ENCODE measurements around the gene MTURN. TPM values are rescaled to one million over a fixed set of nuclear protein-coding genes. Genes with fewer than 3 reads are reported as not detected.

MTURN gene
- total RNA-seq, 8 experiments from 2014 or later = 18.1 to 121 (median 40.8) TPM

DNA sequence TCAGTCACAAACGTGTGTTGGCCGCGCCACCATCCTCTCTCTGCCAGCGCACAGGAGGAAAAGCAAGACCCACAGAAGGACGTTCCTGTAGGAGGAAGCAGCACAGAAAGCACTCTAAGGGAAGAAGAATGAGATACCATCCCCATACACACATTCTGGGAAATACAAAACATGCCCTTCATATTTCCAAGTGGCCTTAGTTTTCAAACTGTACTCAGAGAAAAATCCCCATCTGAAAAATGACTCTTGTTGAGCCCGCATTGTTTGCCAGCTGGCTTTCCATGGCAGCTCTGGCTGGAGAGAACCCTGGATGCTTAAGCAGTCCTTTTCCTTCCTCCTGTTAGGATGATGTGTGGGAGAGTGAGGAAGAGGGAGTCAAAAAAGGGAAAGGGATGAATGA lies 33.1 kb downstream of the MTURN start:
- peaks cover 31 to 38% of the 10 kb centered on the region in 2 donors for H3K4me1 ChIP-seq (replicated peaks in 1 of 2)
- no peak for ATAC-seq (replicated peaks in 6 of 8)
- H3K4me3 ChIP-seq = no peak overlapping the region
- no peak overlapping the region for H3K27ac ChIP-seq
- in situ Hi-C loops (cut with MboI; ENCODE audit: low pct_unique_long_range_greater_than_20kb in 2 of 9, low sequenced_read_pairs in 9 of 9, unreplicated experiment in 9 of 9) = loop anchor here in 3 of 9 experiments (10.0 to 25.0 kb wide), 3 partner anchors 244 to 394 kb away; no protein-coding TSS in a partner anchor
- 88 to 100% (median 94%) methylated on average over 1 to 6 of the region's 6 CpGs; no CpG with 5 or more reads in 4 of the 10 experiments for WGBS, 10 experiments

DNA sequence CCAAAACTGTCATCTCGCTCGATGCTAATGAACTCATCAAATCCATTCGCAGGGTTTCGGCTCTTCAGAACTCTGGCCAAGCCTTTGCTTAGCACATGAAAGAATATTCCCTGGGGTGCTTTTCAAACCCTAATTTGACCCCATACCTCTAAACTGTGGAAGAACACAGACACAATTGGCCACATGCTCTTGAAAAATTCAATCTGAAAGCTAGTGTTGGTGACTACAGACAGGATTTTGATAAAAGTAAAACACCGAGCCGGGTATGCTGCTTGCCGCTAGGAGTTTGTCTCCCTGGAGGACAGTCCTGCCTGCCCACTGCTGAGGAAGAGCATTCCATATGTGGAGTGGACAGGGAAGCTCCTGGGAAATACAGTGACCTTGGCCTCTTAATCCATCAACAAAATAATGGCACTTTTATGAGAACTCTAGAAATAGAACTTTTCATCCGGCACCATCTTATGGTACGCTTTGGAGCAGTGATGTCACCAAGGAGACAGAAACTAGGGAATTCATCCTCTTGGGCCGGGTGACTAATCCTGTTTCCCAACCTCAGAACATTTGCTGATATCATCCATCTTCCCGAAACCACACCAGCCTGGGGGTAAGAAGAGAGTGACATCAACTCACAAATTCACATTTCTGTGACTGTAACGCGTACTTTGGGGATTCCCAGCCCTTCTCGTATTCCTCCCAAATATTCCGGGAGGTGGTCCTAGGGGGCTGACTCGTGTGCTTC lies 34.2 kb downstream of the MTURN start:
- Histone ChIP-seq H3K4me1 (replicated peaks in 1 of 2) (peaks cover 20 to 27% of the 10 kb centered on the region in 2 donors), H3K27ac (no peak overlapping the region), H3K4me3 (no peak overlapping the region)
- WGBS, 10 experiments = 17 to 65% (median 34%) methylated on average over 3 to 14 of the region's 16 CpGs
- peak in 7 of 8 experiments; percentile 46 to 86 (median 71) for ATAC-seq (replicated peaks in 6 of 8)
- in situ Hi-C loops (cut with MboI; ENCODE audit: low pct_unique_long_range_greater_than_20kb in 2 of 9, low sequenced_read_pairs in 9 of 9, unreplicated experiment in 9 of 9) = loop anchor here in 3 of 9 experiments (10.0 to 25.0 kb wide), 3 partner anchors 243 to 393 kb away; no protein-coding TSS in a partner anchor

DNA sequence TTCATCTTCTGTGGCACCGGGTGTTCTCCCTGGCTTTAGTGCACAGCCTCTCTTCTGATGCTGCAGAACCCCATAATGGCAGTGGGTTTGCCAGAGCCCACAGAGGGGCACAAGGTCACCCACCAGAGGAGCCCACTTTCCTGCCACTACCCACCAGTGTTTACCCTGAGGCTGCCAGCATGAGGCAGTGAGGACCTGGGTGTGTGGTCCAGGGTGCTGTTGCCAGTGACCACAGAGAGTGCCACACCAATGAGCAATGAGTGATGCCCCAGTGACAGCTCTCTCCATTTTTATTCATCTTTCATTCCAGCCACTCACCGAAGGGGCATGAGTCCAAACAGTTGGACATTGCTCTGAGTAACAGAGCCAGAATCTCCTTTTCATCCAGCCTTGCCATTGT lies 34.8 kb downstream of the MTURN start:
- in situ Hi-C loops (cut with MboI; ENCODE audit: low pct_unique_long_range_greater_than_20kb in 2 of 9, low sequenced_read_pairs in 9 of 9, unreplicated experiment in 9 of 9) = loop anchor here in 3 of 9 experiments (10.0 to 25.0 kb wide), 3 partner anchors 243 to 393 kb away; no protein-coding TSS in a partner anchor
- Histone ChIP-seq H3K4me3 (no peak overlapping the region), H3K4me1 (replicated peaks in 1 of 2) (peaks cover 19 to 23% of the 10 kb centered on the region in 2 donors), H3K27ac (no peak overlapping the region)
- peak in 2 of 8 experiments; percentile 0 to 4 for ATAC-seq (replicated peaks in 6 of 8)
- WGBS, 10 experiments = 21 to 50% (median 38%) methylated on average over 1 to 2 of the region's 2 CpGs; no CpG with 5 or more reads in 6 of the 10 experiments

DNA sequence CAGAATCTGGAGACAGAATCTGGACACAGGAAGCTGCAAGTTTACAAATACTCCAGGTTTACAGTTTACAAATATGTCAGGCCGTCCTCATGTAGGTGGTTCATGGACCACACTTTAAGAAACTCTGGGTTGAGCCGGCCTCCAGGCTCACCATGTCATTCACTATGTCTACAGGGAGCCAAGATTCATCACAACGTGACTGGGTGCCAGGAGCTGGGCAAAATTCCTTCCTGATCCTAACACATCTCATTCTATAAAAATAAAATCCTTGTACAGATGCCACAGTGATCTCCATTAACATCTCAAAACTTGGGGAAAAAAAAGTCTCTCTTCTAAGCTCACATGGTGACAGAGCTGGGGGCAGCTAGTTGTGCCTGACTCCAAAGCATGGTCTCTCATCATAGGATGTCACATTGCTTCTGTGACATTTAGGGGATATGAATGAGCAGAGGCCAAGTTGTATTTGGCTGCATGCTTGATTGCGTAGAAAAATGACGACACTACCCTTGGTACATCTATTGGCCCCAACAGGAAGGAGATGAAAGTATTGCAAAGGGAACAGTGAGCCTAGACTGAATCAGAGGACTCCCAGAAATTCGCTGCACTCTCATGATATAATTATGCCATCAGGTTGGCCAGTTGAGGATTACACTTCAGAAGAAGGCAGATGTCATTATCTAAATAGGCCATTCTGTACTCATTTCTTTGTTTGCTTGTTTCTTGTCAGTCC lies 35.9 kb downstream of the MTURN start:
- Histone ChIP-seq H3K27ac (no peak overlapping the region), H3K4me1 (replicated peaks in 1 of 2) (peaks cover 16 to 19% of the 10 kb centered on the region in 2 donors), H3K4me3 (no peak overlapping the region)
- WGBS, 10 experiments = 33 to 100% (median 94%) methylated on average over 1 to 4 of the region's 6 CpGs; no CpG with 5 or more reads in 1 of the 10 experiments
- no peak for ATAC-seq (replicated peaks in 6 of 8)
- in situ Hi-C loops (cut with MboI; ENCODE audit: low pct_unique_long_range_greater_than_20kb in 2 of 9, low sequenced_read_pairs in 9 of 9, unreplicated experiment in 9 of 9) = loop anchor here in 3 of 9 experiments (10.0 to 25.0 kb wide), 3 partner anchors 94 to 392 kb away; no protein-coding TSS in a partner anchor

DNA sequence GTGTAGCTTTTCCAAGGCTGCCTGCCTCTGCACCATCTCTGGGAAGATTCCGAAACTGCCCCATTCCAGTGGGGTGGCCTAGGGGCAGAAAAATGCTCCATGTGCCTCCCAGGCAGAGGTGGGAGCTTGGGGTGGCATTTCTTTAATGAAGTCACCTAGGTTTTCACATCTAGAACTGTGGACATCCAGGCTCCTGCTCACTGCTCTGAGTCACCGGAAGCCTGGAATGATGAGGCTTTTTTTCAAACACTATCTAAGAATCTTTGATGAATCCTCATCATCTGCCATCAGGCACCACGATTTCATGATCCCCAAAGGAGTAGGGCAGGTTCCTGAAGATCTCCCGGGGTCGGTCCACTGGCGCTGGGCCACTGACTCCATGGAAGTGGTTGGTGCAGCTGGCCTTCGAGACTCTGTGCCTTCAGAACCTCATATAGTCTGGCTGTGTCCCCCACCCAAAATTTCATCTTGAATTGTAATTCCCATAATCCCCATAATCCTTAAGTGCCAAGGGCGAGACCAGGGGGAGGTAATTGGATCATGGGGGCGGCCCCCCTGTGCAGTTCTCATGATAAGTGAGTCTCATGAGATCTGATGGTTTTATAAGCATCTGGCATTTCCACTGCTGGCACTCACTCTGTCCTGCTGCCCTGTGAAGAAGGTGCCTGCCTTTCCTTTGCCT lies 37.1 kb downstream of the MTURN start:
- Histone ChIP-seq H3K27ac (no peak overlapping the region), H3K4me1 (replicated peaks in 1 of 2) (peaks cover 13 to 16% of the 10 kb centered on the region in 2 donors), H3K4me3 (no peak overlapping the region)
- peak in 1 of 8 experiments; percentile 3 for ATAC-seq (replicated peaks in 6 of 8)
- in situ Hi-C loops (cut with MboI; ENCODE audit: low pct_unique_long_range_greater_than_20kb in 2 of 9, low sequenced_read_pairs in 9 of 9, unreplicated experiment in 9 of 9) = loop anchor here in 3 of 9 experiments (10.0 to 25.0 kb wide), 3 partner anchors 93 to 390 kb away; no protein-coding TSS in a partner anchor
- 0 to 100% (median 90%) methylated on average over 1 to 2 of the region's 9 CpGs; no CpG with 5 or more reads in 5 of the 10 experiments for WGBS, 10 experiments

DNA sequence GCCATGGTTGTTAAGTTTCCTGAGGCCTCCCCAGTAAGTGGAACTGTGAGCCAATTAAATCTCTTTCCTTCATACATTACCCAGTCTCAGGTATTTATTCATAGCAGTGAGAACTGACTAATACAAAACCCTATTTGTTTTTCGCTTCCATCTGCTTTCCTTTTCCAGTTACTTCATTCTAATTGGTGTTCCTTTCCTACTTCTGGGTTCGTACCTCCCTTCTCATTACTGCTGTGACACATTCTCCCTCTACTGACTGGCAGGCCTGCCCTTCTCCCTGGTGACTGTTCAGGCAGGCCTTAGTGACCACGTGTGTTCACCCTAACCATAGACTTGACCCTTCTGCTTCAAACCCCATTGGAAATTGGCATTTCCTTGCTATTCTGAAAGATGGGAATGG lies 37.7 kb downstream of the MTURN start:
- Histone ChIP-seq H3K4me3 (no peak overlapping the region), H3K4me1 (replicated peaks in 1 of 2) (peaks cover 13 to 16% of the 10 kb centered on the region in 2 donors), H3K27ac (no peak overlapping the region)
- in situ Hi-C loops (cut with MboI; ENCODE audit: low pct_unique_long_range_greater_than_20kb in 2 of 9, low sequenced_read_pairs in 9 of 9, unreplicated experiment in 9 of 9) = loop anchor here in 3 of 9 experiments (10.0 to 25.0 kb wide), 3 partner anchors 92 to 390 kb away; no protein-coding TSS in a partner anchor
- peak in 3 of 8 experiments; percentile 23 to 58 (median 36) for ATAC-seq (replicated peaks in 6 of 8)
- 20 to 100% (median 78%) methylated on average over 1 to 3 of the region's 3 CpGs; no CpG with 5 or more reads in 2 of the 10 experiments for WGBS, 10 experiments

DNA sequence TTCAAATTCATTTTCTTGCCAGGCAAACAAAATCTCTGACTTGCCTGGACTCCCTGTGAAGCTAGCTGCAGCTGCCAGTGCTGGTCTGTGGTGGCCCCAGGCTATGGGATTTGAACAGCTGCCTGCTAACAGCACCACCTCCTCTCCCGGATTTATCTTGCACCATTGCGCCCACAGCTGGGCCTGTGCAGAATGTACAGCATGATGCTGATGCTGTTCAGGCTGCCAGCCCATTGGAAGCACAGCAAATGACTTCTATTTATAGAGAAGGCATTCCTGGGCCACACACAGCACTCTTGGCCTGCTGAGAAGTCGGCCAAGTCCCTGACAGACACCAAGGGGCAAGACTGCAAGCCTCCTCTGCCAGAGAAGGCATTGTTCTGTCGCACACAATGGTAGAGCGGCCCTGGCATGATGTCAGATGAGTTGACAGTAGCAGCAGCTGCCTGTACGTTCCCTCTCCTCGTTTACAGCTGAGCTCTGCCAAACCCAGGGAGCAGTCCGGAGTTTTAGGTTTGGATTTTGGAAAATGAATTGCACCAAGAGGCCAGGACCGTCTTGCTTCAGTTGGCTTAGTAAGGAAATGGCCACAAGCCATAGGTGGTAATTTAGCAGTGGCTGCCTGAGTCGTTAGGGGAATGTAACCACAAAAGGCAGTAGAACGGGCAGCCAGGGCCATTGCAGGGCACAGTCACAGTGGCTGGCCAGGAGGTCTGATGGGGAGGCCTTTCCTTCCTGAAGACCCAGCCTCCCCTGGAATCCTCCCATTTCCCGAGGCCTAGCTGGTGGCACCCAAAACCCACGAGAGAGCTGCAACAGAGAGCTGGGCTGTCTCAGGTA lies 38.5 kb downstream of the MTURN start:
- in situ Hi-C loops (cut with MboI; ENCODE audit: low pct_unique_long_range_greater_than_20kb in 2 of 9, low sequenced_read_pairs in 9 of 9, unreplicated experiment in 9 of 9) = loop anchor here in 3 of 9 experiments (10.0 to 25.0 kb wide), 3 partner anchors 92 to 389 kb away; no protein-coding TSS in a partner anchor
- no peak overlapping the region for H3K27ac ChIP-seq
- WGBS, 10 experiments = 0 to 79% (median 58%) methylated on average over 1 to 9 of the region's 13 CpGs; no CpG with 5 or more reads in 3 of the 10 experiments
- no peak overlapping the region for H3K4me3 ChIP-seq
- peak; percentile 65 to 89 (median 81) for ATAC-seq (replicated peaks in 6 of 8)
- H3K4me1 ChIP-seq (replicated peaks in 1 of 2) = peaks cover 13 to 16% of the 10 kb centered on the region in 2 donors

DNA sequence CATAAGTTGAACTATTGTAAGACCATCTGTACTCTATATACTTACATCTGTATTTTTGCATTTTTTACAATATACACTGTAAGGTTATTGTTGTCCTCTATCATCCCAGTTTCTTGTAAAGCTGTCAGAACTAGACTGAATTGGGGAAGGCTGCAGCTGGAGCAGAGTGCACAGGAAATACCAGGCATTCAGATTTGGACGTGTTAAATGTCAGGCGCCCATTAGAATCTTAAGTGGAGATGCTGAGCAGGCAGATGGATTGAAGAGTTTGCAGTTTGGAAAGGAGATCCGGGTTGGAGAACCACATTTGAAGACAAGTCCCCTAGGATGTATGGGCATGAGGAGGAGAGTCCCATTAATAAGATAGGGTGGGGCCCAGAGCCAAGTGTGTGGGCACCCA lies 40.4 kb downstream of the MTURN start:
- ATAC-seq (replicated peaks in 6 of 8) = no peak
- WGBS, 10 experiments = 0 to 100% (median 65%) methylated on average over 1 to 2 of the region's 3 CpGs; no CpG with 5 or more reads in 5 of the 10 experiments
- H3K4me1 ChIP-seq (replicated peaks in 1 of 2) = no peaks in the 10 kb centered on the region
- no peak overlapping the region for H3K4me3 ChIP-seq
- in situ Hi-C loops (cut with MboI; ENCODE audit: low pct_unique_long_range_greater_than_20kb in 2 of 9, low sequenced_read_pairs in 9 of 9, unreplicated experiment in 9 of 9) = loop anchor here in 1 of 9 experiments (10.0 kb wide), 1 partner anchor 90 kb away; no protein-coding TSS in a partner anchor
- no peak overlapping the region for H3K27ac ChIP-seq

DNA sequence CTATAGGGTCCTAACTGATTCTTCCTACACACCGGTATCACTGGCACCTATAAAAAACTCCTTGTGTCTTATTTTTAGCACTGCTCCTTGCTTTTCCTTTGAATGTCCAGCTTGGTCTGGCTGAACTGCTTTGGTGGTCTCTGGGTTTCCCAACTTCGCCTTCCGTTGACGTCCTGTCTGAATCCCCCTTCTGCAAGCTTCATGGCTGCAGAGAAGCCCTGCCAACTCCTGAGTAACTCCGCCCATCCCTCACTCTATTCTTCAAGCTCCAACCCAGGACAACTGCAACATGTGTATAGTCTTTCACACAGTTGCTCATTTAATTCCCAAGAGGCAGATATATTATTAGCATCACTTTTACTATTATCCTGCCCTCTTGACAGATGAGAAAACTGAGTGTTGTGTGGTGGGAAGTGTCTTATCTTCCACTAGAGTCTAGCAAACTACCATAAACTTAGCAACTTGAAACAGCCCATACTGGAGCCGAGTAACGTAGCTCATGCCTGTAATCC lies 40.9 kb downstream of the MTURN start:
- H3K4me1 ChIP-seq (replicated peaks in 1 of 2) = no peaks in the 10 kb centered on the region
- no peak overlapping the region for H3K27ac ChIP-seq
- WGBS, 10 experiments = 52 to 96% (median 87%) methylated on average over 2 to 6 of the region's 7 CpGs; no CpG with 5 or more reads in 2 of the 10 experiments
- ATAC-seq (replicated peaks in 6 of 8) = no peak
- in situ Hi-C loops (cut with MboI; ENCODE audit: low pct_unique_long_range_greater_than_20kb in 2 of 9, low sequenced_read_pairs in 9 of 9, unreplicated experiment in 9 of 9) = loop anchor here in 1 of 9 experiments (10.0 kb wide), 1 partner anchor 89 kb away; no protein-coding TSS in a partner anchor
- H3K4me3 ChIP-seq = no peak overlapping the region

DNA sequence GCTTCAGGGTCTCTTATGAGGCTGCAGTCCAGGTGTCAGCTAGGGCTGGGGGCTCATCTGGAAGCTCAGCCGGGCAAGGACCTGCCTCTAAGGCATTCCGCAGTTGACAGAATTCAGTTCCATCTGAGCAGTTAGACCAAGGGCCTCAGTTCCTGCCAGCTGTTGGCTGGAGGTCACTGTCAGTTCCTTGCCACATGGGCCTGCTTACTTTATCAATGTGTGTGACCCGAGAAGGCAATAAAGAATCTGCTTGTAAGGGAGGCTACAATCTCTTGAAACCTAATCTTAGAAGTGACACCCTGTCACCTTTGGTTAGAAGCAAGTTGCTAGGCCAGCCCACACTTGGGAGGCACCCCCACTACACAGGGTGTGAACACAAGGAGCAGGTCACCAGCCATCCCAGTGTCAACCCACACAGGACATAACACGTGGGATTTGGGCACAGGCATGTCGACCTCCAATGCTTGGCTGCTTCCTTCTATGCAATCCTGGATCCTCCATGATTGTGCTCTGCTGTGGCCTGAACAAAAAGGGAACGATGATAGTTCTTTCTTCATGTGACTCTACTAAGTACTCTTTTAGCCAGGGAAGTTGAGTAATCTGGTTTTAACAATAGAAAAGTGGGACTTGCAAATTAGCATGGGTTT lies 41.8 kb downstream of the MTURN start:
- Histone ChIP-seq H3K4me1 (replicated peaks in 1 of 2) (no peaks in the 10 kb centered on the region), H3K4me3 (no peak overlapping the region), H3K27ac (no peak overlapping the region)
- in situ Hi-C loops (cut with MboI; ENCODE audit: low pct_unique_long_range_greater_than_20kb in 2 of 9, low sequenced_read_pairs in 9 of 9, unreplicated experiment in 9 of 9) = loop anchor here in 1 of 9 experiments (10.0 kb wide), 1 partner anchor 88 kb away; no protein-coding TSS in a partner anchor
- ATAC-seq (replicated peaks in 6 of 8) = no peak
- 70 to 100% (median 91%) methylated on average over 1 to 5 of the region's 6 CpGs; no CpG with 5 or more reads in 4 of the 10 experiments for WGBS, 10 experiments

DNA sequence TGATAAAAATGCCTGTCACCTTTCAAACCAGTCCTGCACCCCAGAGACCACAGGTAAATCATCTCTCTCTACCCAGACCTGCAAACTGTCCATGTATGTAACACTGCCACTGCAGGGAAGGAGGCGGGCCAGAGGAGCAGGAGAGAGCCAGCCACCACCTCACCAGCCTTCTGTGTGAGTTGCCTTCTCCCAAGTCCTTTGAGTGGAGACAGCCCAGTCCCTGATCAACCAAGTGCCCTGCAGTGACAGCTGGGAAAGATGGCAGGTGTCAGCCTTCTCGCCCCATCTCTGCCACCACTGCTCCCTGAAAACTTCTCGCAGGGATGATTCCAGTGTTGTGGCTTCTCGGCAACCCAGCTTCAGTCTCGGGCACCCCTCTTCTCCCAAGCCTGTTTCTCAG lies 42.4 kb downstream of the MTURN start:
- in situ Hi-C loops (cut with MboI; ENCODE audit: low pct_unique_long_range_greater_than_20kb in 2 of 9, low sequenced_read_pairs in 9 of 9, unreplicated experiment in 9 of 9) = loop anchor here in 1 of 9 experiments (10.0 kb wide), 1 partner anchor 88 kb away; no protein-coding TSS in a partner anchor
- 80 to 100% (median 96%) methylated on average over 1 to 3 of the region's 5 CpGs; no CpG with 5 or more reads in 5 of the 10 experiments for WGBS, 10 experiments
- no peak overlapping the region for H3K4me3 ChIP-seq
- no peak overlapping the region for H3K27ac ChIP-seq
- no peak for ATAC-seq (replicated peaks in 6 of 8)
- no peaks in the 10 kb centered on the region for H3K4me1 ChIP-seq (replicated peaks in 1 of 2)

Data from motor neuron (in vitro differentiated cells).